B cell (primary cell): ENCODE data around the gene CHRNA7.

Source experiments
- CTCF ChIP-seq: fragments of 200-600 bp; IDR thresholded peaks from one replicate; pipeline ENCODE4 v1.8.0; 2022; ENCODE audit warnings: antibody characterized with exemption, mild to moderate bottlenecking
- EZH2 ChIP-seq: IDR thresholded peaks from 2 replicates; pipeline ENCODE4 v1.6.1; 2012; ENCODE audit warnings: borderline replicate concordance, low read depth, mild to moderate bottlenecking, moderate library complexity, low read length; ENCODE audit not compliant: insufficient read depth, poor library complexity, severe bottlenecking

GRCh38 chr15:32034106-32034505, 3.8 kb downstream of the CHRNA7 start:
- TF ChIP-seq CTCF (no peak), EZH2 (no peak)
